Keratinocyte (primary cell): ENCODE measurements around the gene AJAP1. TPM values are rescaled to one million over a fixed set of nuclear protein-coding genes. Genes with fewer than 3 reads are reported as not detected.

ENCODE experiments used
- DNase-seq: peaks from one replicate; pipeline ENCODE4 v3.0.0-alpha.2; 2011; ENCODE audit warnings: low read depth, missing footprints, low spot score
- FAIRE-seq: peaks from 2 replicates; lab custom pipeline; 2011; peaks lifted over from hg19 to GRCh38; lab: Jason Lieb, UNC
- H2AFZ ChIP-seq: 2 replicates; pipeline ENCODE4 v1.6.0; 2012; ENCODE audit warnings: low read length, control low read depth, inconsistent platforms; ENCODE audit not compliant: control insufficient read depth
- H3K27ac ChIP-seq: 2 replicates; pipeline ENCODE4 v1.5.1; 2011; ENCODE audit warnings: low read length; ENCODE audit not compliant: control insufficient read depth, insufficient read depth
- H3K27me3 ChIP-seq: 3 replicates; pipeline ENCODE4 v1.6.0; 2011; ENCODE audit warnings: low read length; ENCODE audit not compliant: control insufficient read depth, insufficient read depth; ENCODE audit errors: extremely low read depth
- H3K36me3 ChIP-seq, 2 experiments: 2 replicates in 1 of 2; 3 replicates in 1 of 2; pipeline ENCODE4 v1.5.1; 2011; ENCODE audit warnings: low read length in 2 of 2, mild to moderate bottlenecking in 1 of 2; ENCODE audit not compliant: control insufficient read depth in 2 of 2, insufficient read depth in 2 of 2; ENCODE audit errors: extremely low read depth in 1 of 2
- H3K4me1 ChIP-seq: 3 replicates; pipeline ENCODE4 v1.5.1; 2011; ENCODE audit warnings: low read length; ENCODE audit not compliant: control insufficient read depth, insufficient read depth; ENCODE audit errors: extremely low read depth
- H3K4me2 ChIP-seq: 3 replicates; pipeline ENCODE4 v1.6.0; 2011; ENCODE audit warnings: low read depth, low read length; ENCODE audit not compliant: control insufficient read depth, insufficient read depth; ENCODE audit errors: extremely low read depth
- H3K4me3 ChIP-seq, 3 experiments: fragments of 200-600 bp in 1 of 3; sonication (generic) in 1 of 3; 2 replicates in 2 of 3; 3 replicates in 1 of 3; pipeline ENCODE4 v1.5.1; 2011 to 2016; ENCODE audit warnings: low read length in 3 of 3, mild to moderate bottlenecking in 3 of 3, control low read depth in 2 of 3, inconsistent platforms in 1 of 3, low read depth in 1 of 3, mixed read lengths in 1 of 3, mixed run types in 1 of 3, moderate library complexity in 1 of 3; ENCODE audit not compliant: control insufficient read depth in 2 of 3, insufficient read depth in 2 of 3; ENCODE audit errors: extremely low read depth in 1 of 3
- H3K79me2 ChIP-seq: 2 replicates; pipeline ENCODE4 v1.6.0; 2012; ENCODE audit warnings: low read length; ENCODE audit not compliant: control insufficient read depth, insufficient read depth
- H3K9ac ChIP-seq: 3 replicates; pipeline ENCODE4 v1.6.0; 2011; ENCODE audit warnings: low read length; ENCODE audit not compliant: control insufficient read depth, insufficient read depth; ENCODE audit errors: extremely low read depth
- H3K9me1 ChIP-seq: 3 replicates; pipeline ENCODE4 v1.6.0; 2011; ENCODE audit warnings: low read length; ENCODE audit not compliant: control insufficient read depth, insufficient read depth; ENCODE audit errors: extremely low read depth
- H3K9me3 ChIP-seq: 2 replicates; pipeline ENCODE4 v1.5.1; 2012; ENCODE audit warnings: low read depth, low read length; ENCODE audit not compliant: control insufficient read depth
- H4K20me1 ChIP-seq: 3 replicates; pipeline ENCODE4 v1.6.0; 2011; ENCODE audit warnings: low read length; ENCODE audit not compliant: control insufficient read depth, insufficient read depth; ENCODE audit errors: extremely low read depth
- CTCF ChIP-seq, 3 experiments: IDR thresholded peaks in 1 of 3; conservative IDR thresholded peaks in 1 of 3; optimal IDR thresholded peaks in 1 of 3; 2 replicates in 2 of 3; 3 replicates in 1 of 3; pipeline versions ENCODE3 to v1.5.1; 2011; ENCODE audit warnings: low read length in 3 of 3, mild to moderate bottlenecking in 3 of 3, moderate library complexity in 2 of 3, control low read depth in 1 of 3, inconsistent platforms in 1 of 3; ENCODE audit not compliant: insufficient read depth in 2 of 3; ENCODE audit errors: extremely low read depth in 1 of 3
- EZH2 ChIP-seq: IDR thresholded peaks from one replicate; pipeline ENCODE4 v1.6.1; 2012; ENCODE audit warnings: inconsistent platforms, mild to moderate bottlenecking, low read length, moderate library complexity
- dilution Hi-C: fragments of 300-500 bp; cut with MboI; formaldehyde crosslinking; loops from one replicate; pipeline ENCODE4 v1.7.0; 2020; ENCODE audit warnings: low sequenced_read_pairs; ENCODE audit not compliant: extremely low pct_ligation_motif_present
- polyA plus RNA-seq, 5 experiments: library from polyadenylated mRNA; depleted of rRNA in 3 of 5; stranded (reverse) in 3 of 5; stranded (forward) in 1 of 5; unstranded in 1 of 5; fragments of >200 nt; gene quantifications; 1 replicate in 1 of 5; 2 replicates in 3 of 5; 3 replicates in 1 of 5; pipeline versions ENCODE4 v1.2.1 to v1.2.3, GENCODE V29; 2011 to 2012; ENCODE audit warnings: missing spikeins in 2 of 5, low read depth in 1 of 5, low replicate concordance in 1 of 5

AJAP1 gene
- polyA plus RNA-seq, 1 donor (not counting 4 experiments of a cell fraction or from before 2014, with no cell fraction given): 2.2 TPM

DNA sequence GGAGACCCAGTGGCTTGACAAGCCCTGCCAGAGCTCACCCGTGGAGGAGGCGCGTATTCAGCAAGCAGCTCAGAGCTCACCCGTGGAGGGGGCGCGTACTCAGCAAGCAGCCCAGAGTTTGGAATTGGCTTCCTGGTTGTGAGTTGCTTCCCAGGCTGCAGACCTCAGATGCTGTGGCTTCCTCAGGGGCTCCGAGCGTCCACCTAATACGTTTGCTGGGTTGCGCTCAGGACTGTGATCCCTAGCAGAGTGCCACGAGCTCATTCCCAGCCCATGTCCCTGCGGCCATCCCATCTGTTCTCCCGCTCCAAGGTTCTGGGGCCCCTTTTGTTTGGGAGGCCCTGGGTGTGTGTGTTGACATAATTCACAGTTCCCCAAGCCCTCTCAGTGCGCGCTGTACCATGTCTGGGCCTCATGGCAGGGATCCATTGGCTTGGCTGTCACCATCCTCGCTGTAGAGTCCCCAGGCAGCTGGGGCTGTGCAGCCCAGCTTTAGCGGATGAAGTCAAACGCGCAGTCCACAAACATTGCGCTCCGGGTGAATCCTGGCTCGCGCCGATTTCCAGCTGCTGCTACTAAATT, 3.6 kb downstream of the AJAP1 start:
- no peak overlapping the region for H3K9ac ChIP-seq
- H3K27me3 ChIP-seq: peaks cover 7% of the 10 kb centered on the region
- no peak for FAIRE-seq
- no peak overlapping the region for H3K4me2 ChIP-seq
- H3K9me1 ChIP-seq: no peaks in the 10 kb centered on the region
- peaks cover 36% of the 10 kb centered on the region for H3K79me2 ChIP-seq
- no peak for DNase-seq
- H2AFZ ChIP-seq: no peak overlapping the region
- no peak for TF ChIP-seq EZH2
- no peak overlapping the region for H3K4me3 ChIP-seq
- H4K20me1 ChIP-seq: no peaks in the 10 kb centered on the region
- dilution Hi-C loops: no loop called here
- H3K36me3 ChIP-seq: peaks cover 0 to 1% of the 10 kb centered on the region in 2 experiments
- H3K4me1 ChIP-seq: peaks cover 10% of the 10 kb centered on the region
- no peak overlapping the region for H3K27ac ChIP-seq
- no peaks in the 10 kb centered on the region for H3K9me3 ChIP-seq

- H3K36me3 ChIP-seq: peaks cover 0 to 1% of the 10 kb centered on the region in 2 experiments
- peaks cover 10% of the 10 kb centered on the region for H3K4me1 ChIP-seq
- FAIRE-seq (no peak), DNase-seq (no peak)
- H3K27ac ChIP-seq: no peak overlapping the region
- H3K9me1 ChIP-seq: no peaks in the 10 kb centered on the region
- H3K27me3 ChIP-seq: no peaks in the 10 kb centered on the region
- H3K4me3 ChIP-seq: no peak overlapping the region
- no peaks in the 10 kb centered on the region for H4K20me1 ChIP-seq
- H3K9me3 ChIP-seq: no peaks in the 10 kb centered on the region
- H3K79me2 ChIP-seq: peaks cover 39% of the 10 kb centered on the region
- H2AFZ ChIP-seq: no peak overlapping the region
- no peak overlapping the region for H3K9ac ChIP-seq
- dilution Hi-C loops: no loop called here
- H3K4me2 ChIP-seq: no peak overlapping the region
- no peak for TF ChIP-seq EZH2
- TF ChIP-seq CTCF (optimal IDR thresholded peaks at IDR 0.05 in 1 of 3, IDR thresholded peaks at IDR 0.05 in 1 of 3, conservative IDR thresholded peaks at IDR 0.05 in 1 of 3; ENCODE audit: extremely low read depth in 1 of 3, insufficient read depth in 2 of 3, low read length in 3 of 3): no peak
Measured at GRCh38 chr1:4658643-4659628, 4.5 kb downstream of the AJAP1 start.
